G401.6 (cell line): ENCODE results near the gene EHHADH.
"Not testable (repeated sequence)": the region's sequence is repeated elsewhere in the genome, so short reads cannot be mapped to it uniquely, and the experiment has no call there.

ENCODE experiments used
- FAIRE-seq: peaks from 2 replicates; lab custom pipeline; 2012; peaks lifted over from hg19 to GRCh38; lab: Jason Lieb, UNC

Gene EHHADH

GRCh38 chr3:185253645-185254410 is at the start of gene EHHADH:
Gene EHHADH (minus strand): TSS chr3:185254049. CDS start chr3:185254022, 27 bp downstream.
- FAIRE-seq = no peak

GRCh38 chr3:185299918-185300426 is 46.1 kb upstream of the EHHADH start:
- FAIRE-seq = not testable (repeated sequence)

GRCh38 chr3:185297867-185298266 is 44.0 kb upstream of the EHHADH start:
- no peak for FAIRE-seq

GRCh38 chr3:185292238-185292637 is 38.4 kb upstream of the EHHADH start:
- FAIRE-seq = no peak

- FAIRE-seq = no peak
Observed at GRCh38 chr3:185290266-185290665, 36.4 kb upstream of the EHHADH start.

- FAIRE-seq = no peak
Observed at GRCh38 chr3:185283374-185283935, 29.6 kb upstream of the EHHADH start.

- peak; percentile 53 for FAIRE-seq
Observed at GRCh38 chr3:185282696-185283373, 29.0 kb upstream of the EHHADH start.

- peak; percentile 77 for FAIRE-seq
Observed at GRCh38 chr3:185280572-185281365, 26.9 kb upstream of the EHHADH start.

- no peak for FAIRE-seq
Observed at GRCh38 chr3:185279587-185280138, 25.8 kb upstream of the EHHADH start.

GRCh38 chr3:185276415-185276814 is 22.6 kb upstream of the EHHADH start:
- no peak for FAIRE-seq

GRCh38 chr3:185272033-185272432 is 18.2 kb upstream of the EHHADH start:
- no peak for FAIRE-seq

GRCh38 chr3:185270956-185271332 is 17.1 kb upstream of the EHHADH start:
- FAIRE-seq = no peak

- no peak for FAIRE-seq
Observed at GRCh38 chr3:185270262-185270955, 16.6 kb upstream of the EHHADH start.

- FAIRE-seq = no peak
Observed at GRCh38 chr3:185268194-185268962, 14.5 kb upstream of the EHHADH start.

- no peak for FAIRE-seq
Observed at GRCh38 chr3:185267193-185267592, 13.3 kb upstream of the EHHADH start.

GRCh38 chr3:185264849-185265553 is 11.2 kb upstream of the EHHADH start:
- FAIRE-seq = no peak

- FAIRE-seq = no peak
Observed at GRCh38 chr3:185263423-185263822, 9.6 kb upstream of the EHHADH start.

GRCh38 chr3:185257334-185257733 is 3.5 kb upstream of the EHHADH start:
- no peak for FAIRE-seq

- no peak for FAIRE-seq
Observed at GRCh38 chr3:185254799-185255198, 950 bp upstream of the EHHADH start.

GRCh38 chr3:185253133-185253532 is 716 bp downstream of the EHHADH start:
- not testable (repeated sequence) for FAIRE-seq
